Neural progenitor cell (in vitro differentiated cells): ENCODE results near the gene HTR2B. TPM values are rescaled to one million over a fixed set of nuclear protein-coding genes. Genes with fewer than 3 reads are reported as not detected.

Experiments used
- DNase-seq: peaks from one replicate; pipeline ENCODE4 v3.0.0-alpha.2; 2016; ENCODE audit warnings: low spot score
- H2AFZ ChIP-seq: fragments of 200-600 bp; sonication (generic); replicated peaks from 2 replicates; pipeline ENCODE4 v1.6.1; 2016; ENCODE audit warnings: antibody characterized with exemption
- H3F3A ChIP-seq: fragments of 200-600 bp; sonication (generic); 2 replicates; pipeline ENCODE4 v1.6.1; 2016; ENCODE audit warnings: antibody characterized with exemption, low read depth
- H3K27ac ChIP-seq: fragments of 200-600 bp; sonication (generic); 2 replicates; pipeline ENCODE4 v1.5.1; 2016; ENCODE audit warnings: mild to moderate bottlenecking
- H3K27me3 ChIP-seq: fragments of 200-600 bp; sonication (generic); 2 replicates; pipeline ENCODE4 v1.6.1; 2016; ENCODE audit warnings: mild to moderate bottlenecking, moderate library complexity
- H3K36me3 ChIP-seq: fragments of 200-600 bp; sonication (generic); 2 replicates; pipeline ENCODE4 v1.5.1; 2016
- H3K4me1 ChIP-seq: fragments of 200-600 bp; sonication (generic); 2 replicates; pipeline ENCODE4 v1.6.1; 2016; ENCODE audit warnings: mixed run types
- H3K4me2 ChIP-seq: fragments of 200-600 bp; sonication (generic); 2 replicates; pipeline ENCODE4 v1.6.1; 2016
- H3K4me3 ChIP-seq: fragments of 200-600 bp; sonication (generic); 2 replicates; pipeline ENCODE4 v1.5.1; 2016
- H3K79me2 ChIP-seq: fragments of 200-600 bp; sonication (generic); 2 replicates; pipeline ENCODE4 v1.6.1; 2016; ENCODE audit warnings: low read depth
- H3K9ac ChIP-seq: fragments of 200-600 bp; sonication (generic); 2 replicates; pipeline ENCODE4 v1.6.1; 2016
- H3K9me3 ChIP-seq: fragments of 200-600 bp; sonication (generic); 2 replicates; pipeline ENCODE4 v1.5.1; 2016; ENCODE audit warnings: low read depth
- H4K20me1 ChIP-seq: fragments of 200-600 bp; sonication (generic); 2 replicates; pipeline ENCODE4 v1.6.1; 2016; ENCODE audit warnings: low read depth
- H3K27ac Mint-ChIP-seq: 3 replicates; pipeline ENCODE4 v1.8.0; 2021; ENCODE audit warnings: mixed read lengths
- H3K27me3 Mint-ChIP-seq: 2 replicates; pipeline ENCODE4 v1.8.0; 2022; ENCODE audit warnings: low read depth, mild to moderate bottlenecking, inconsistent platforms, moderate library complexity, mixed read lengths; ENCODE audit not compliant: insufficient read depth
- H3K36me3 Mint-ChIP-seq: 3 replicates; pipeline ENCODE4 v1.8.0; 2021; ENCODE audit warnings: mixed read lengths
- H3K4me1 Mint-ChIP-seq: 3 replicates; pipeline ENCODE4 v1.8.0; 2021; ENCODE audit warnings: mixed read lengths
- H3K4me3 Mint-ChIP-seq: 3 replicates; pipeline ENCODE4 v1.8.0; 2021; ENCODE audit warnings: mild to moderate bottlenecking, moderate library complexity, mixed read lengths
- H3K9me3 Mint-ChIP-seq: 3 replicates; pipeline ENCODE4 v1.8.0; 2020; ENCODE audit warnings: mixed read lengths
- CTCF ChIP-seq: fragments of 200-600 bp; sonication (generic); IDR thresholded peaks from 2 replicates; pipeline ENCODE4 v1.5.1; 2017; ENCODE audit warnings: antibody characterized with exemption, mild to moderate bottlenecking
- EZH2 ChIP-seq: fragments of 200-600 bp; sonication (generic); IDR thresholded peaks from 2 replicates; pipeline ENCODE4 v1.6.1; 2017; ENCODE audit warnings: antibody characterized with exemption, mild to moderate bottlenecking, moderate library complexity
- EZH2phosphoT487 ChIP-seq: fragments of 200-600 bp; sonication (generic); IDR thresholded peaks from 2 replicates; pipeline ENCODE4 v1.6.1; 2017; ENCODE audit warnings: antibody characterized with exemption
- total RNA-seq: library from RNA; depleted of rRNA; stranded (reverse); fragments of >200 nt; gene quantifications from 2 replicates; pipeline ENCODE4 v1.2.3, GENCODE V29; 2015; ENCODE audit warnings: low replicate concordance

HTR2B gene
- total RNA-seq, 1 donor from 2014 or later, result not detected

GRCh38 chr2:231134910-231135655 lies 10.2 kb upstream of the HTR2B start:
- Histone ChIP-seq H3K4me2 (no peak overlapping the region), H3K36me3 (no peaks in the 10 kb centered on the region), H2AFZ (no peak overlapping the region), H3K4me1 (no peaks in the 10 kb centered on the region), H3K4me3 (no peak overlapping the region), H3K79me2 (no peaks in the 10 kb centered on the region), H3K9me3 (no peaks in the 10 kb centered on the region), H3K27ac (no peak overlapping the region), H4K20me1 (no peaks in the 10 kb centered on the region), H3F3A (peaks cover 12% of the 10 kb centered on the region), H3K9ac (no peak overlapping the region), H3K27me3 (no peaks in the 10 kb centered on the region)
- Mint-ChIP-seq H3K4me1 (no peaks in the 10 kb centered on the region), H3K27me3 (no peaks in the 10 kb centered on the region), H3K36me3 (peaks cover 2% of the 10 kb centered on the region), H3K4me3 (no peak overlapping the region), H3K27ac (no peak overlapping the region), H3K9me3 (no peaks in the 10 kb centered on the region)
- DNase-seq, result no peak
- no peak for TF ChIP-seq EZH2
- TF ChIP-seq EZH2phosphoT487, result no peak
- no peak for TF ChIP-seq CTCF

GRCh38 chr2:231133365-231134099 lies 8.7 kb upstream of the HTR2B start:
- H4K20me1 ChIP-seq, result no peaks in the 10 kb centered on the region
- no peak for DNase-seq
- no peaks in the 10 kb centered on the region for H3K4me1 Mint-ChIP-seq
- H3K27me3 Mint-ChIP-seq, result no peaks in the 10 kb centered on the region
- H3K4me3 Mint-ChIP-seq, result no peak overlapping the region
- no peak for TF ChIP-seq EZH2phosphoT487
- no peak overlapping the region for H3K27ac Mint-ChIP-seq
- H3K36me3 ChIP-seq, result no peaks in the 10 kb centered on the region
- no peak overlapping the region for H3K9ac ChIP-seq
- peaks cover 18% of the 10 kb centered on the region for H3F3A ChIP-seq
- no peak overlapping the region for H3K4me3 ChIP-seq
- H3K27me3 ChIP-seq, result no peaks in the 10 kb centered on the region
- H2AFZ ChIP-seq, result no peak overlapping the region
- no peaks in the 10 kb centered on the region for H3K4me1 ChIP-seq
- no peaks in the 10 kb centered on the region for H3K36me3 Mint-ChIP-seq
- no peak overlapping the region for H3K4me2 ChIP-seq
- H3K9me3 Mint-ChIP-seq, result no peaks in the 10 kb centered on the region
- no peak overlapping the region for H3K27ac ChIP-seq
- H3K79me2 ChIP-seq, result no peaks in the 10 kb centered on the region
- H3K9me3 ChIP-seq, result no peaks in the 10 kb centered on the region

DNA sequence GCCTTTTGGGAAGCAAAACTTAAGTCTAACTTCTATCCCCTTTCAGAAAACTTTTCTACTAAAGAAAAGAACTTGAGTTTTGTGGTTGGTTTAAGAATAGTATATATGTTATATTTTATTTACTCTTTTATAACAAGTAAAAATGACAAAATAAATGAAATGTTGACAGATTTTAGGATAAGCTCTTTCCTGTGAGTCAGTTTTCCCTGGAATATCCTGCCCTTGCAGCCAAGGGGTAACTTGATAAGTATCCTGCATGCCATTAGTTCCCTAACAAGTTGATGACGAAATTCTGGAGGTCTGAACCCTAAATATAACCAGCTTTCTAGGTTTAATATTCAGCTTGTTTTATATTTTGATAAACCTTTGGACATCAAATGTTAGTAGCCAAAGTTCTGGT lies 7.3 kb upstream of the HTR2B start:
- Histone ChIP-seq H3K4me1 (no peaks in the 10 kb centered on the region), H3K4me3 (no peak overlapping the region), H2AFZ (no peak overlapping the region), H3K27me3 (no peaks in the 10 kb centered on the region), H3F3A (peaks cover 13% of the 10 kb centered on the region), H3K9ac (no peak overlapping the region), H3K4me2 (no peak overlapping the region), H3K36me3 (no peaks in the 10 kb centered on the region), H3K79me2 (no peaks in the 10 kb centered on the region), H4K20me1 (no peaks in the 10 kb centered on the region), H3K27ac (no peak overlapping the region), H3K9me3 (no peaks in the 10 kb centered on the region)
- TF ChIP-seq EZH2 (no peak), CTCF (no peak), EZH2phosphoT487 (no peak)
- H3K27ac Mint-ChIP-seq, result no peak overlapping the region
- H3K4me1 Mint-ChIP-seq, result no peaks in the 10 kb centered on the region
- no peaks in the 10 kb centered on the region for H3K9me3 Mint-ChIP-seq
- no peak for DNase-seq
- no peak overlapping the region for H3K4me3 Mint-ChIP-seq
- no peaks in the 10 kb centered on the region for H3K27me3 Mint-ChIP-seq
- H3K36me3 Mint-ChIP-seq, result no peaks in the 10 kb centered on the region
